WTC11 (cell line): ENCODE data around the gene CIBAR2.

Experiments used
- CREM ChIP-seq: sonication (generic); formaldehyde crosslinking; IDR thresholded peaks from 2 replicates; pipeline ENCODE4 v1.8.1; 2022; ENCODE audit warnings: mild to moderate bottlenecking, missing genetic modification reagents, moderate library complexity
- CTCF ChIP-seq: fragments of 200-600 bp; IDR thresholded peaks from 2 replicates; pipeline ENCODE4 v1.8.0; 2022; ENCODE audit warnings: antibody characterized with exemption
- E2F5 ChIP-seq: sonication (generic); formaldehyde crosslinking; IDR thresholded peaks from 2 replicates; pipeline ENCODE4 v1.8.1; 2022; ENCODE audit warnings: mild to moderate bottlenecking, moderate library complexity, missing genetic modification reagents
- SP1 ChIP-seq: sonication (generic); formaldehyde crosslinking; conservative IDR thresholded peaks from 2 replicates; pipeline ENCODE4 v1.8.1; 2022; ENCODE audit warnings: missing genetic modification reagents
- STAT6 ChIP-seq: sonication (generic); formaldehyde crosslinking; conservative IDR thresholded peaks from 2 replicates; pipeline ENCODE4 v1.8.1; 2023; ENCODE audit warnings: mild to moderate bottlenecking, low read depth, missing genetic modification reagents, moderate library complexity
- ZNF232 ChIP-seq: sonication (generic); formaldehyde crosslinking; IDR thresholded peaks from 2 replicates; pipeline ENCODE4 v1.8.0; 2022; ENCODE audit warnings: mild to moderate bottlenecking, missing genetic modification reagents
- TF ChIP-seq, protein P1 (sequence below): sonication (generic); formaldehyde crosslinking; IDR thresholded peaks from 2 replicates; pipeline ENCODE4 v1.8.0; 2023; ENCODE audit warnings: missing genetic modification reagents

DNA sequence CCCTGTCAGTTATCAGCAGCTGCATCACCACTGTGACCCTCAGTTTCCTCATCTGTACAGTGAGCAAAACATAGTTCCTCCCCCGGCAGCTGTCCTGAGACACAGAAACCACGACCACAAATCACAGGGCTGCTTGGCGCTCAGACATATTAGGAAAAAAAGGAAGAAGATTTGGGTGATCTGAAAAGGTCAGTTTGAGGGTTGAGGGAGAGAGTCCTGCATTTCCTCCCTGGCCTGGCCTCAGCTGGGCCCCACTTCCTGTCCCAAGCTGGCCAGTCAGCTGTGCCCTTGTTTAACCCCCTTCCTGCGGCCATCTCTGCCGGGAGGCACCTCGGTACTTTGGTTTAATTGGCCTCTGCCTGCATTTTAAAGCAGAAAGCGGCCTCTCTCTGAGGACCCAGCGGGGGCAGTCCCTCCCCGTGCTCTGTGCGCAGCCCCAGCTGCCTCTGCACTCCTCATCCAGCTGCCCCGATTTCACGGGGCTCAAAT lies 24.0 kb upstream of the CIBAR2 start:
- TF ChIP-seq STAT6 (CRISPR knock-in tag) (no peak), E2F5 (CRISPR knock-in tag) (no peak), CREM (CRISPR knock-in tag) (no peak), SP1 (CRISPR knock-in tag) (no peak), CTCF (no peak), ZNF232 (no peak)
- TF ChIP-seq, protein P1, sequence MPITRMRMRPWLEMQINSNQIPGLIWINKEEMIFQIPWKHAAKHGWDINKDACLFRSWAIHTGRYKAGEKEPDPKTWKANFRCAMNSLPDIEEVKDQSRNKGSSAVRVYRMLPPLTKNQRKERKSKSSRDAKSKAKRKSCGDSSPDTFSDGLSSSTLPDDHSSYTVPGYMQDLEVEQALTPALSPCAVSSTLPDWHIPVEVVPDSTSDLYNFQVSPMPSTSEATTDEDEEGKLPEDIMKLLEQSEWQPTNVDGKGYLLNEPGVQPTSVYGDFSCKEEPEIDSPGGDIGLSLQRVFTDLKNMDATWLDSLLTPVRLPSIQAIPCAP (CRISPR knock-in tag), result no peak
